Sigmoid colon (tissue), 7 donors: Measurements from ENCODE around the gene FAM240B. TPM values are rescaled to one million over a fixed set of nuclear protein-coding genes. Genes with fewer than 3 reads are reported as not detected.

Experiments used
- DNase-seq: peaks from one replicate; pipeline ENCODE4 v3.0.0-alpha.2; 2019
- H3K27ac ChIP-seq, 4 donors: fragments of 200-600 bp; sonication (generic); one replicate each; pipeline ENCODE4 v1.5.1; 2016 to 2019; ENCODE audit warnings: mild to moderate bottlenecking in 1 of 4
- H3K27me3 ChIP-seq, 3 donors: fragments of 200-600 bp; sonication (generic); one replicate each; pipeline ENCODE4 v1.5.1; 2019; ENCODE audit warnings: mild to moderate bottlenecking in 1 of 3
- H3K36me3 ChIP-seq, 4 donors: fragments of 200-600 bp; sonication (generic); one replicate each; pipeline ENCODE4 v1.5.1; 2016 to 2019
- H3K4me1 ChIP-seq, 4 donors: fragments of 200-600 bp; sonication (generic); one replicate each; pipeline ENCODE4 v1.5.1; 2017 to 2019
- H3K4me3 ChIP-seq, 4 donors: fragments of 200-600 bp; sonication (generic); one replicate each; pipeline ENCODE4 v1.5.1; 2017 to 2019; ENCODE audit warnings: mild to moderate bottlenecking in 2 of 4, moderate library complexity in 1 of 4
- H3K9me3 ChIP-seq, 4 donors: fragments of 200-600 bp in 3 of 4; sonication (generic) in 3 of 4; one replicate each; pipeline versions ENCODE4 v1.5.1 to v1.6.1; 2013 to 2019
- CTCF ChIP-seq, 4 experiments: fragments of 450-650 bp in 3 of 4; fragments of 200-600 bp in 1 of 4; IDR thresholded peaks; one replicate each; pipeline ENCODE4 v1.5.1; 2016 to 2019; ENCODE audit warnings: antibody characterized with exemption in 4 of 4, mild to moderate bottlenecking in 3 of 4, moderate library complexity in 2 of 4
- EP300 ChIP-seq, 4 donors: sonication (generic); formaldehyde crosslinking; IDR thresholded peaks; one replicate each; pipeline ENCODE4 v1.6.1; 2017; ENCODE audit warnings: antibody characterized with exemption in 4 of 4
- POLR2A ChIP-seq, 2 donors: fragments of 450-650 bp; IDR thresholded peaks; one replicate each; pipeline ENCODE4 v1.6.1; 2016; ENCODE audit warnings: antibody characterized with exemption in 2 of 2, mild to moderate bottlenecking in 2 of 2, moderate library complexity in 2 of 2
- POLR2AphosphoS5 ChIP-seq, 4 donors: sonication (generic); formaldehyde crosslinking; IDR thresholded peaks; one replicate each; pipeline ENCODE4 v1.6.1; 2017; ENCODE audit warnings: antibody characterized with exemption in 4 of 4
- WGBS, 2 donors: extraction: QIAGEN DNeasy Blood & Tissue Kit; methylation state at CpG; one replicate each; pipeline ENCODE4 v1.1.7; 2013; 5-methylcytosine and 5-hydroxymethylcytosine counted together
- intact Hi-C: fragments of 100-400 bp; cut with DNase I; formaldehyde crosslinking; loops from one replicate; pipeline ENCODE4 v1.15.1; 2023
- polyA plus RNA-seq, 3 donors: library from polyadenylated mRNA; stranded (reverse); fragments of 200-250 nt; gene quantifications; one replicate each; pipeline ENCODE4 v1.2.3, GENCODE V29; 2013
- total RNA-seq, 4 donors: library from RNA; depleted of rRNA; stranded (reverse); fragments of >200 nt; gene quantifications; one replicate each; pipeline ENCODE4 v1.1.0, GENCODE V29; 2016
- donor health status: healthy with polysubstance abuse.
- donor health status: Bipolar disorder and iron deficiency.
- donor health status: healthy.

FAM240B gene
- total and polyA plus RNA-seq, 7 donors = not detected

- no peaks in the 10 kb centered on the region for H3K36me3 ChIP-seq
- no peaks in the 10 kb centered on the region for H3K9me3 ChIP-seq
- 10 to 40% methylated on average over 1 of the region's 1 CpG for WGBS, 2 donors
- H3K4me3 ChIP-seq = no peak overlapping the region
- peaks cover 0 to 2% (median 0%) of the 10 kb centered on the region in 3 donors for H3K27me3 ChIP-seq
- TF ChIP-seq CTCF (IDR thresholded peaks at IDR 0.05) (no peak), EP300 (IDR thresholded peaks at IDR 0.05) (no peak), POLR2A (IDR thresholded peaks at IDR 0.05) (no peak), POLR2AphosphoS5 (IDR thresholded peaks at IDR 0.05) (no peak)
- H3K4me1 ChIP-seq = no peaks in the 10 kb centered on the region
- no peak overlapping the region for H3K27ac ChIP-seq
- intact Hi-C loops = no loop called here
- no peak for DNase-seq
Observed at GRCh38 chr9:38756702-38757101, 36.8 kb upstream of the FAM240B start.

- no peaks in the 10 kb centered on the region for H3K36me3 ChIP-seq
- no peak overlapping the region for H3K4me3 ChIP-seq
- peaks cover 0 to 2% (median 0%) of the 10 kb centered on the region in 3 donors for H3K27me3 ChIP-seq
- intact Hi-C loops = no loop called here
- no peaks in the 10 kb centered on the region for H3K9me3 ChIP-seq
- 98% methylated on average over 1 of the region's 1 CpG for WGBS, 2 donors
- DNase-seq = no peak
- H3K27ac ChIP-seq = no peak overlapping the region
- H3K4me1 ChIP-seq = no peaks in the 10 kb centered on the region
- TF ChIP-seq EP300 (IDR thresholded peaks at IDR 0.05) (no peak), POLR2A (IDR thresholded peaks at IDR 0.05) (no peak), CTCF (IDR thresholded peaks at IDR 0.05) (no peak), POLR2AphosphoS5 (IDR thresholded peaks at IDR 0.05) (no peak)
Observed at GRCh38 chr9:38747941-38748340, 28.0 kb upstream of the FAM240B start.

GRCh38 chr9:38747067-38747466, 27.1 kb upstream of the FAM240B start:
- WGBS, 2 donors = 73 to 82% methylated on average over 8 of the region's 8 CpGs
- Histone ChIP-seq H3K27ac (no peak overlapping the region), H3K27me3 (no peaks in the 10 kb centered on the region), H3K9me3 (no peaks in the 10 kb centered on the region), H3K4me3 (no peak overlapping the region), H3K4me1 (no peaks in the 10 kb centered on the region), H3K36me3 (no peaks in the 10 kb centered on the region)
- TF ChIP-seq POLR2A (IDR thresholded peaks at IDR 0.05) (no peak), CTCF (IDR thresholded peaks at IDR 0.05) (no peak), EP300 (IDR thresholded peaks at IDR 0.05) (no peak)
- intact Hi-C loops = no loop called here
- DNase-seq = no peak

GRCh38 chr9:38746303-38746702, 26.4 kb upstream of the FAM240B start:
- Histone ChIP-seq H3K4me1 (no peaks in the 10 kb centered on the region), H3K27ac (no peak overlapping the region), H3K27me3 (no peaks in the 10 kb centered on the region), H3K4me3 (no peak overlapping the region), H3K36me3 (no peaks in the 10 kb centered on the region), H3K9me3 (no peaks in the 10 kb centered on the region)
- no peak for DNase-seq
- WGBS, 2 donors = 53 to 64% methylated on average over 4 of the region's 4 CpGs
- TF ChIP-seq POLR2A (IDR thresholded peaks at IDR 0.05) (no peak), EP300 (IDR thresholded peaks at IDR 0.05) (no peak), CTCF (IDR thresholded peaks at IDR 0.05) (no peak), POLR2AphosphoS5 (IDR thresholded peaks at IDR 0.05) (no peak)
- intact Hi-C loops = no loop called here

GRCh38 chr9:38744484-38744883, 24.6 kb upstream of the FAM240B start:
- intact Hi-C loops = no loop called here

More at GRCh38 chr9:38744484-38744883, 24.6 kb upstream of the FAM240B start:
- Histone ChIP-seq H3K9me3 (no peaks in the 10 kb centered on the region), H3K27me3 (no peaks in the 10 kb centered on the region), H3K36me3 (no peaks in the 10 kb centered on the region), H3K4me1 (no peaks in the 10 kb centered on the region), H3K4me3 (no peak overlapping the region), H3K27ac (no peak overlapping the region)
- WGBS, 2 donors = 67 to 90% methylated on average over 3 of the region's 3 CpGs
- TF ChIP-seq POLR2A (IDR thresholded peaks at IDR 0.05) = no peak
- TF ChIP-seq POLR2AphosphoS5 (IDR thresholded peaks at IDR 0.05) = no peak
- no peak for TF ChIP-seq EP300 (IDR thresholded peaks at IDR 0.05)
- no peak for TF ChIP-seq CTCF (IDR thresholded peaks at IDR 0.05)
- no peak for DNase-seq
